Endothelial cell of umbilical vein (primary cell): ENCODE data around the gene ZBTB7A.

Source experiments
- EZH2 ChIP-seq: IDR thresholded peaks from 2 replicates; pipeline ENCODE4 v1.6.1; 2012; ENCODE audit warnings: borderline replicate concordance, low read depth, mild to moderate bottlenecking, moderate library complexity, low read length, inconsistent platforms; ENCODE audit not compliant: severe bottlenecking
- POLR2A ChIP-seq: IDR thresholded peaks from 2 replicates; pipeline ENCODE4 v1.6.1; 2012; ENCODE audit warnings: low read depth, mild to moderate bottlenecking, control low read depth, low read length
- TF ChIP-seq, protein P1 (sequence below), 2 donors: IDR thresholded peaks; 1 replicate in 1 of 2; 2 replicates in 1 of 2; pipeline ENCODE4 v1.5.1; 2011; ENCODE audit warnings: low read length in 2 of 2, mild to moderate bottlenecking in 2 of 2, moderate library complexity in 2 of 2, control low read depth in 1 of 2, inconsistent platforms in 1 of 2, low read depth in 1 of 2; ENCODE audit not compliant: insufficient read depth in 1 of 2; ENCODE audit errors: extremely low read depth in 1 of 2

DNA sequence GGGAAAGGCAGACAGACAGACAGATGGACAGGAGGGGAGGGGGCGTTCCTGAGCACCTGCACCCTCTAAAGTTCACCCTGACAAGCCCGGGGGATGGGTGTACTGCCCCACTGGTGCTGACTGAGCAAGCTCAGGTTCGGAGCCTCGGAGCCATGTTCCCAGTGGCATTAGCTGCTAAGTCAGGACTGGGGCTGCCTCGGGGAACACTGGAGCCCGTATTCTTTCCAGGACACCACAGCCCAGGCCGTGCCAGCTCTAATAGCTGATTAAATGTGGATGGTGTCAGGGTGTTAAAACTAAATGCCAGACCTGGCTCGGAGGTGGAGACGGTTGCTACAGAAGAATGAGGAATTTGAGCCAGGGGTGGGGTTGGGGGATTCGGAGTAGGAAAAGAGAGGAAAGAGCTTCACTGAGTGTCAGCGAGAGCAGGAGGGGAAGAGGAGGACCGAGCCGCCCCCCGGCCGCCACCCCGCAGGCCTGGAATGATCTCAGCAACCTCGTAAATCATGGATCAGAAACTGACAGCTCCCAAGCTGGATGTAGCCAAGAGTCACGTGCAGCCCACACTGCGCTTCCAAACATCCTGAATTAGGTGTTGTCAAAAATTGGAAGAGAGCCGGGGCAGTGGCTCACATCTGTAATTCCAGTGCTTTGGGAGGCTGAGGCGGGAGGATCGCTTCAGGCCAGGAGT lies 46.8 kb upstream of the ZBTB7A start:
- TF ChIP-seq, protein P1, sequence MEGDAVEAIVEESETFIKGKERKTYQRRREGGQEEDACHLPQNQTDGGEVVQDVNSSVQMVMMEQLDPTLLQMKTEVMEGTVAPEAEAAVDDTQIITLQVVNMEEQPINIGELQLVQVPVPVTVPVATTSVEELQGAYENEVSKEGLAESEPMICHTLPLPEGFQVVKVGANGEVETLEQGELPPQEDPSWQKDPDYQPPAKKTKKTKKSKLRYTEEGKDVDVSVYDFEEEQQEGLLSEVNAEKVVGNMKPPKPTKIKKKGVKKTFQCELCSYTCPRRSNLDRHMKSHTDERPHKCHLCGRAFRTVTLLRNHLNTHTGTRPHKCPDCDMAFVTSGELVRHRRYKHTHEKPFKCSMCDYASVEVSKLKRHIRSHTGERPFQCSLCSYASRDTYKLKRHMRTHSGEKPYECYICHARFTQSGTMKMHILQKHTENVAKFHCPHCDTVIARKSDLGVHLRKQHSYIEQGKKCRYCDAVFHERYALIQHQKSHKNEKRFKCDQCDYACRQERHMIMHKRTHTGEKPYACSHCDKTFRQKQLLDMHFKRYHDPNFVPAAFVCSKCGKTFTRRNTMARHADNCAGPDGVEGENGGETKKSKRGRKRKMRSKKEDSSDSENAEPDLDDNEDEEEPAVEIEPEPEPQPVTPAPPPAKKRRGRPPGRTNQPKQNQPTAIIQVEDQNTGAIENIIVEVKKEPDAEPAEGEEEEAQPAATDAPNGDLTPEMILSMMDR (IDR thresholded peaks at IDR 0.05; ENCODE audit: extremely low read depth in 1 of 2, insufficient read depth in 1 of 2, low read depth in 1 of 2, low read length in 2 of 2): no peak
- TF ChIP-seq POLR2A (no peak), EZH2 (no peak)
